Erythroblast (primary cell): ENCODE results near the gene GPR152.

Experiments
- GATA1 ChIP-seq: IDR thresholded peaks from 2 replicates; pipeline ENCODE4 v1.6.1; 2011; ENCODE audit warnings: low read depth, mild to moderate bottlenecking, control low read depth, low read length, moderate library complexity
- POLR2A ChIP-seq: IDR thresholded peaks from 2 replicates; pipeline ENCODE4 v1.6.1; 2011; ENCODE audit warnings: mild to moderate bottlenecking, low read length

- TF ChIP-seq POLR2A (no peak), GATA1 (no peak)
Measured at GRCh38 chr11:67466367-67466766, 13.8 kb upstream of the GPR152 start.
